Measurements from ENCODE around the gene ARHGAP40.

ARHGAP40 gene

GRCh38 chr20:38649275-38649891 is 47.8 kb downstream of the ARHGAP40 start:
- peaks cover 30% of the 10 kb centered on the region for H3K27me3 Mint-ChIP-seq
- no peak overlapping the region for H3K4me3 Mint-ChIP-seq
- no peak for ATAC-seq
- H3K36me3 Mint-ChIP-seq = no peaks in the 10 kb centered on the region
- H3K4me1 Mint-ChIP-seq = peaks cover 25% of the 10 kb centered on the region
- H3K9me3 Mint-ChIP-seq = peaks cover 5% of the 10 kb centered on the region
- no peak overlapping the region for H3K27ac Mint-ChIP-seq

GRCh38 chr20:38650010-38650409 is 48.4 kb downstream of the ARHGAP40 start:
- ATAC-seq = no peak
- Mint-ChIP-seq H3K9me3 (peaks cover 5% of the 10 kb centered on the region), H3K27me3 (peaks cover 24% of the 10 kb centered on the region), H3K27ac (no peak overlapping the region), H3K4me1 (peaks cover 19% of the 10 kb centered on the region), H3K36me3 (no peaks in the 10 kb centered on the region), H3K4me3 (no peak overlapping the region)

- ATAC-seq = no peak
- H3K4me1 Mint-ChIP-seq = peaks cover 8% of the 10 kb centered on the region
- H3K36me3 Mint-ChIP-seq = no peaks in the 10 kb centered on the region
- H3K9me3 Mint-ChIP-seq = peaks cover 5% of the 10 kb centered on the region
- no peak overlapping the region for H3K27ac Mint-ChIP-seq
- H3K4me3 Mint-ChIP-seq = no peak overlapping the region
- peaks cover 24% of the 10 kb centered on the region for H3K27me3 Mint-ChIP-seq
Observed at GRCh38 chr20:38651154-38651553, 49.5 kb downstream of the ARHGAP40 start.

- ATAC-seq = no peak
- peaks cover 5% of the 10 kb centered on the region for H3K9me3 Mint-ChIP-seq
- no peak overlapping the region for H3K4me3 Mint-ChIP-seq
- H3K36me3 Mint-ChIP-seq = no peaks in the 10 kb centered on the region
- no peak overlapping the region for H3K27ac Mint-ChIP-seq
- peaks cover 4% of the 10 kb centered on the region for H3K4me1 Mint-ChIP-seq
- H3K27me3 Mint-ChIP-seq = peaks cover 28% of the 10 kb centered on the region
Observed at GRCh38 chr20:38651562-38651961, 50.0 kb downstream of the ARHGAP40 start.

- H3K4me3 Mint-ChIP-seq = no peak overlapping the region
- no peak overlapping the region for H3K27ac Mint-ChIP-seq
- H3K4me1 Mint-ChIP-seq = no peaks in the 10 kb centered on the region
- H3K9me3 Mint-ChIP-seq = peaks cover 5% of the 10 kb centered on the region
- H3K36me3 Mint-ChIP-seq = no peaks in the 10 kb centered on the region
- peaks cover 43% of the 10 kb centered on the region for H3K27me3 Mint-ChIP-seq
- ATAC-seq = no peak
Observed at GRCh38 chr20:38652995-38653394, 51.4 kb downstream of the ARHGAP40 start.

GRCh38 chr20:38657390-38657789 is 55.8 kb downstream of the ARHGAP40 start:
- H3K27me3 Mint-ChIP-seq = peaks cover 65% of the 10 kb centered on the region

GRCh38 chr20:38658879-38659596 is 57.4 kb downstream of the ARHGAP40 start:
- no peak overlapping the region for H3K4me3 Mint-ChIP-seq
- ATAC-seq = peak; percentile 67
- peaks cover 62% of the 10 kb centered on the region for H3K27me3 Mint-ChIP-seq
- H3K36me3 Mint-ChIP-seq = no peaks in the 10 kb centered on the region
- H3K4me1 Mint-ChIP-seq = no peaks in the 10 kb centered on the region
- no peak overlapping the region for H3K27ac Mint-ChIP-seq
- H3K9me3 Mint-ChIP-seq = no peaks in the 10 kb centered on the region

More at GRCh38 chr20:38657390-38657789, 55.8 kb downstream of the ARHGAP40 start:
- peaks cover 5% of the 10 kb centered on the region for H3K9me3 Mint-ChIP-seq
- no peak overlapping the region for H3K27ac Mint-ChIP-seq
- ATAC-seq = no peak
- H3K4me1 Mint-ChIP-seq = no peaks in the 10 kb centered on the region
- H3K36me3 Mint-ChIP-seq = no peaks in the 10 kb centered on the region
- H3K4me3 Mint-ChIP-seq = no peak overlapping the region

GRCh38 chr20:38659597-38659880 is 57.9 kb downstream of the ARHGAP40 start:
- Mint-ChIP-seq H3K36me3 (no peaks in the 10 kb centered on the region), H3K4me1 (no peaks in the 10 kb centered on the region), H3K9me3 (peaks cover 2% of the 10 kb centered on the region), H3K4me3 (no peak overlapping the region), H3K27me3 (peaks cover 67% of the 10 kb centered on the region), H3K27ac (no peak overlapping the region)
- ATAC-seq = no peak

- Mint-ChIP-seq H3K4me3 (no peak overlapping the region), H3K27me3 (peaks cover 69% of the 10 kb centered on the region), H3K36me3 (no peaks in the 10 kb centered on the region), H3K9me3 (peaks cover 4% of the 10 kb centered on the region), H3K27ac (no peak overlapping the region), H3K4me1 (no peaks in the 10 kb centered on the region)
- ATAC-seq = no peak
Observed at GRCh38 chr20:38660429-38660828, 58.8 kb downstream of the ARHGAP40 start.

- no peak overlapping the region for H3K4me3 Mint-ChIP-seq
- no peak overlapping the region for H3K27ac Mint-ChIP-seq
- H3K4me1 Mint-ChIP-seq = no peaks in the 10 kb centered on the region
- H3K27me3 Mint-ChIP-seq = peaks cover 63% of the 10 kb centered on the region
- H3K9me3 Mint-ChIP-seq = peaks cover 4% of the 10 kb centered on the region
- ATAC-seq = no peak
- H3K36me3 Mint-ChIP-seq = no peaks in the 10 kb centered on the region
Observed at GRCh38 chr20:38663660-38664059, 62.1 kb downstream of the ARHGAP40 start.

- peaks cover 4% of the 10 kb centered on the region for H3K9me3 Mint-ChIP-seq
- no peaks in the 10 kb centered on the region for H3K4me1 Mint-ChIP-seq
- H3K36me3 Mint-ChIP-seq = no peaks in the 10 kb centered on the region
- peaks cover 63% of the 10 kb centered on the region for H3K27me3 Mint-ChIP-seq
- no peak overlapping the region for H3K27ac Mint-ChIP-seq
- H3K4me3 Mint-ChIP-seq = no peak overlapping the region
- ATAC-seq = no peak
Observed at GRCh38 chr20:38664284-38664683, 62.7 kb downstream of the ARHGAP40 start.

GRCh38 chr20:38665094-38665493 is 63.5 kb downstream of the ARHGAP40 start:
- peaks cover 63% of the 10 kb centered on the region for H3K27me3 Mint-ChIP-seq
- H3K27ac Mint-ChIP-seq = no peak overlapping the region
- H3K4me3 Mint-ChIP-seq = no peak overlapping the region
- H3K36me3 Mint-ChIP-seq = no peaks in the 10 kb centered on the region
- ATAC-seq = no peak
- no peaks in the 10 kb centered on the region for H3K4me1 Mint-ChIP-seq
- H3K9me3 Mint-ChIP-seq = peaks cover 8% of the 10 kb centered on the region

GRCh38 chr20:38665506-38666285 is 64.1 kb downstream of the ARHGAP40 start:
- no peaks in the 10 kb centered on the region for H3K36me3 Mint-ChIP-seq
- H3K27me3 Mint-ChIP-seq = peaks cover 65% of the 10 kb centered on the region
- no peak for ATAC-seq
- no peak overlapping the region for H3K4me3 Mint-ChIP-seq
- H3K9me3 Mint-ChIP-seq = peaks cover 8% of the 10 kb centered on the region
- no peak overlapping the region for H3K27ac Mint-ChIP-seq
- no peaks in the 10 kb centered on the region for H3K4me1 Mint-ChIP-seq

- no peaks in the 10 kb centered on the region for H3K36me3 Mint-ChIP-seq
- peaks cover 8% of the 10 kb centered on the region for H3K9me3 Mint-ChIP-seq
- H3K4me3 Mint-ChIP-seq = no peak overlapping the region
- no peak for ATAC-seq
- H3K27me3 Mint-ChIP-seq = peaks cover 77% of the 10 kb centered on the region
- no peaks in the 10 kb centered on the region for H3K4me1 Mint-ChIP-seq
- no peak overlapping the region for H3K27ac Mint-ChIP-seq
Observed at GRCh38 chr20:38667417-38667956, 65.9 kb downstream of the ARHGAP40 start.

- Mint-ChIP-seq H3K4me1 (peaks cover 6% of the 10 kb centered on the region), H3K27me3 (peaks cover 68% of the 10 kb centered on the region), H3K4me3 (no peak overlapping the region), H3K9me3 (peaks cover 4% of the 10 kb centered on the region), H3K36me3 (no peaks in the 10 kb centered on the region), H3K27ac (no peak overlapping the region)
- no peak for ATAC-seq
Observed at GRCh38 chr20:38669688-38670087, 68.1 kb downstream of the ARHGAP40 start.
